ENCODE results near the gene HELZ2.

DNA sequence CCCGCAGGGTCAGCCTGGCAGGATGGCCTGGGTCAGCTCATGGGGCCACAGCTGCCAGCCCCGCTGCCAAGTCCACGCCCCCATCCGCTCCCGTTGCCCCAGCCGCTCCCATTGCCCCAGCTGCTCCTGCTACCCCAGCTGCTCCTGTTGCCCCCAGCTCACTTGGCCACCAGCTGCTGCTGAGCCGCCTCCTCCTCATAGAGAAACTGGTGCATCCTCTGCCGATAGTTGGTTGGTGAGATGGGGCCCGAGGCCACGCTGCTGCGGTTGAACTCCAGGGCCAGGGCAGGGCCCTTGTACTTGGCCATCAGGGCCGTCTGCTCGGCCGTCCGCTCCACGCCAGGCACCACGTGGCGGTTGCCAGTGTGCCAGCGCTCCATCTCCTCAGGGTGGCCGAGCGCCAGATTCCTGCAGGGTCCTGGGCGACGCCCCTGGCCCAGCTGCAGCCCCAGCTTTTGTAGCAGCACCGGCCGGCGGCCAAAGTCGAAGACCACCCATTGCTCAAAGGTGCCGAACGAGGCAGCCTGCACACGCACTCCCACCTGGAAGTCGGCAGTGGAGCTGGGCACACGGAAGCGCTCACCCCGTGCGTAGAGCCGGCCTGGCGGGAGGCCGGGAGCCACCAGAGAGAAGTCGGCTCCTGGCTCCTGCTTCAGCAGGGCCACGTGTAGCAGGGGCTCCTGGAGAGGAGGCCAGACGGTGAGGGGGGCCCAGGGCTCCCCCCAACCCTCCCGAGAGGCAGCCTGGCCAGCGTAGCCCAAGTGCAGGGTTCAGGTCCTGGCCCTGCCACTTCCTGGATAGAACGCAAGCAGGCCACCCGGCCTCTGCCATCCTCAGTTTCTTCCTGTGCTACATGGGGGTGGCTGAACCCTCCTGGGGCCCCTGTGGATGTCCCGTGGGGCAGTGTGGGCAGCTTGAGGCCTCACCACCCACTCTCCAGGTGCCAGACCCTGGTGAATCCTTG, 4.8 kb downstream of the HELZ2 start:
- TF ChIP-seq CTCF (IDR thresholded peaks at IDR 0.05) (no peak), POLR2A (IDR thresholded peaks at IDR 0.05) (no peak)
